Measurements from ENCODE around the gene TMEM169.
A peak's percentile ranks its signal among the peaks of the same experiment; 100 is the strongest.

TMEM169 gene

GRCh38 chr2:216081487-216082116, at the start of gene TMEM169, which contains the start of gene PECR:
Gene TMEM169 (plus strand): TSS chr2:216081919. CDS start chr2:216095964, 14,045 bp downstream.
Gene PECR (minus strand): TSS chr2:216081809. CDS start chr2:216081741, 68 bp downstream.
- DNase-seq, result peak; percentile 74 to 86
- intact Hi-C loops (cut with DNase I; ENCODE audit: low total_unique reads), result no loop called here

GRCh38 chr2:216031960-216032689, 49.6 kb upstream of the TMEM169 start:
- peaks cover 0 to 15% (median 0%) of the 10 kb centered on the region in 3 donors for H3K36me3 ChIP-seq
- no peaks in the 10 kb centered on the region for H3K27me3 ChIP-seq
- TF ChIP-seq, protein P1, sequence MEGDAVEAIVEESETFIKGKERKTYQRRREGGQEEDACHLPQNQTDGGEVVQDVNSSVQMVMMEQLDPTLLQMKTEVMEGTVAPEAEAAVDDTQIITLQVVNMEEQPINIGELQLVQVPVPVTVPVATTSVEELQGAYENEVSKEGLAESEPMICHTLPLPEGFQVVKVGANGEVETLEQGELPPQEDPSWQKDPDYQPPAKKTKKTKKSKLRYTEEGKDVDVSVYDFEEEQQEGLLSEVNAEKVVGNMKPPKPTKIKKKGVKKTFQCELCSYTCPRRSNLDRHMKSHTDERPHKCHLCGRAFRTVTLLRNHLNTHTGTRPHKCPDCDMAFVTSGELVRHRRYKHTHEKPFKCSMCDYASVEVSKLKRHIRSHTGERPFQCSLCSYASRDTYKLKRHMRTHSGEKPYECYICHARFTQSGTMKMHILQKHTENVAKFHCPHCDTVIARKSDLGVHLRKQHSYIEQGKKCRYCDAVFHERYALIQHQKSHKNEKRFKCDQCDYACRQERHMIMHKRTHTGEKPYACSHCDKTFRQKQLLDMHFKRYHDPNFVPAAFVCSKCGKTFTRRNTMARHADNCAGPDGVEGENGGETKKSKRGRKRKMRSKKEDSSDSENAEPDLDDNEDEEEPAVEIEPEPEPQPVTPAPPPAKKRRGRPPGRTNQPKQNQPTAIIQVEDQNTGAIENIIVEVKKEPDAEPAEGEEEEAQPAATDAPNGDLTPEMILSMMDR (IDR thresholded peaks at IDR 0.05), result no peak
- DNase-seq, result no peak
- no peaks in the 10 kb centered on the region for H3K9me3 ChIP-seq
- intact Hi-C loops (cut with DNase I; ENCODE audit: low total_unique reads), result no loop called here
- peaks cover 0 to 10% (median 3%) of the 10 kb centered on the region in 4 donors for H3K4me1 ChIP-seq
- no peak overlapping the region for H3K4me3 ChIP-seq
- H3K27ac ChIP-seq, result no peak overlapping the region

More at GRCh38 chr2:216081487-216082116, at the start of gene TMEM169, which contains the start of gene PECR:
- Histone ChIP-seq H3K4me3 (peak within 1 kb of the TSS; percentile 65 to 75), H3K27me3 (no peaks in the 10 kb centered on the region), H3K36me3 (no peaks in the 10 kb centered on the region), H3K4me1 (peaks cover 0 to 13% (median 4%) of the 10 kb centered on the region in 4 donors), H3K27ac (peak within 1 kb of the TSS in 1 of 2 donors; percentile 64), H3K9me3 (no peaks in the 10 kb centered on the region)
- TF ChIP-seq, protein P1 (IDR thresholded peaks at IDR 0.05), result no peak

DNA sequence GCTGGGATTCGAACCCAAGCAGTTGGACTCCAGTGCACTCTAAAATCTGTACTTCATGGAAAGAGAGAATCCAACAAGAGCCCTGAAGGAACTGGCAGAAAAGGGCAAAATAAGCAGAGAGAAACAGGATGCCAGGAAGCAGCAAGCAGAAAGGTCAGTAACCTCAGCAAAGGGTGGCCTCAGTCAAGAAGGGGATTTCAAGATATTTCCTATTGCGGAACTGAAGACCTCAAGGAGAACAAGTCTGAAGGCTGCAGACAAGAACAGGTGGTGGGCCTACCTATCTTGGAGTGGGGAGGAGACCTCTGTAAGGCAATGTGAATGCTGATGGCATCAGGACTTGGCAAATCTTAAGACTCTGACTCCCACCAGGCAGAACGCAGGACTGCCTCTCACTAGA, 48.3 kb upstream of the TMEM169 start:
- H3K4me3 ChIP-seq, result no peak overlapping the region
- intact Hi-C loops (cut with DNase I; ENCODE audit: low total_unique reads), result no loop called here
- no peaks in the 10 kb centered on the region for H3K27me3 ChIP-seq
- H3K27ac ChIP-seq, result no peak overlapping the region
- H3K4me1 ChIP-seq, result peaks cover 0 to 10% (median 3%) of the 10 kb centered on the region in 4 donors
- peaks cover 0 to 21% (median under 1%) of the 10 kb centered on the region in 3 donors for H3K36me3 ChIP-seq
- H3K9me3 ChIP-seq, result no peaks in the 10 kb centered on the region
- no peak for DNase-seq
- TF ChIP-seq, protein P1 (IDR thresholded peaks at IDR 0.05), result no peak

GRCh38 chr2:216034065-216034464, 47.7 kb upstream of the TMEM169 start:
- intact Hi-C loops (cut with DNase I; ENCODE audit: low total_unique reads), result no loop called here
- Histone ChIP-seq H3K4me3 (no peak overlapping the region), H3K4me1 (peaks cover 0 to 10% (median 3%) of the 10 kb centered on the region in 4 donors), H3K27ac (no peak overlapping the region), H3K27me3 (no peaks in the 10 kb centered on the region), H3K36me3 (peaks cover 0 to 21% (median 4%) of the 10 kb centered on the region in 3 donors), H3K9me3 (no peaks in the 10 kb centered on the region)
- DNase-seq, result peak in 1 of 2 donors; percentile 65
- TF ChIP-seq, protein P1 (IDR thresholded peaks at IDR 0.05), result peak; percentile 56 to 87

DNA sequence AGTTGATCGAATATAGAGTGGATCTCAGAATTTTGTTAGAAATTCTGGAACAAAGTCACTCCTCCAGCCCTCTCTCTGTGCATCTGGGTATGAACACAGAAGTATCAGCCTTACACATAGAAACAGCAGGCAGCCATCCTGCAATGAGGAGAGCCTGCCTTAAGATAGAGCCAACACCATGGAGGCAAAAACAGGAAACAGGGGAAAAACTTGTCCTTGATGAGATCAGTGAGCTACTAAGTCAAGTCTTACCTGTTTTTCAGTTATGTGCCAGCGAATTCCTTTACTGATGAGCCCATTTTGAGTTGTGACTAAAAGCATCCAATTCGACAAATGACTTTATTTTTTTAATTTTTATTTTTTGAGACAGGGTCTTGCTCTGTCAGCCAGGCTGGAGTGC, 41.8 kb upstream of the TMEM169 start:
- Histone ChIP-seq H3K27ac (no peak overlapping the region), H3K36me3 (peaks cover 0 to 33% (median 18%) of the 10 kb centered on the region in 3 donors), H3K4me1 (no peaks in the 10 kb centered on the region), H3K27me3 (no peaks in the 10 kb centered on the region), H3K4me3 (no peak overlapping the region), H3K9me3 (no peaks in the 10 kb centered on the region)
- intact Hi-C loops (cut with DNase I; ENCODE audit: low total_unique reads), result no loop called here
- TF ChIP-seq, protein P1 (IDR thresholded peaks at IDR 0.05), result no peak
- no peak for DNase-seq
